ENCODE results near the gene NRG3.
"Not testable (repeated sequence)": the region's sequence is repeated elsewhere in the genome, so short reads cannot be mapped to it uniquely, and the experiment has no call there.

NRG3 gene

GRCh38 chr10:82319074-82319473, 444.1 kb downstream of the NRG3 start:
- Histone ChIP-seq H3K4me3 (ENCODE audit: low read depth in 1 of 2, low read length in 2 of 2) (no peak overlapping the region), H3K9ac (ENCODE audit: low read depth in 1 of 2, low read length in 2 of 2) (no peak overlapping the region), H3K4me1 (ENCODE audit: control insufficient read depth in 1 of 2, insufficient read depth in 2 of 2, low read length in 2 of 2) (no peaks in the 10 kb centered on the region), H3K27me3 (ENCODE audit: control insufficient read depth in 1 of 2, insufficient read depth in 2 of 2, low read length in 2 of 2) (no peaks in the 10 kb centered on the region), H3K36me3 (ENCODE audit: control insufficient read depth in 1 of 2, insufficient read depth in 2 of 2, low read length in 2 of 2) (no peaks in the 10 kb centered on the region), H3K27ac (ENCODE audit: low read depth, low read length) (no peak overlapping the region), H3K9me3 (ENCODE audit: control insufficient read depth in 1 of 2, low read length in 2 of 2) (peaks cover 3 to 9% of the 10 kb centered on the region in 2 donors)

DNA sequence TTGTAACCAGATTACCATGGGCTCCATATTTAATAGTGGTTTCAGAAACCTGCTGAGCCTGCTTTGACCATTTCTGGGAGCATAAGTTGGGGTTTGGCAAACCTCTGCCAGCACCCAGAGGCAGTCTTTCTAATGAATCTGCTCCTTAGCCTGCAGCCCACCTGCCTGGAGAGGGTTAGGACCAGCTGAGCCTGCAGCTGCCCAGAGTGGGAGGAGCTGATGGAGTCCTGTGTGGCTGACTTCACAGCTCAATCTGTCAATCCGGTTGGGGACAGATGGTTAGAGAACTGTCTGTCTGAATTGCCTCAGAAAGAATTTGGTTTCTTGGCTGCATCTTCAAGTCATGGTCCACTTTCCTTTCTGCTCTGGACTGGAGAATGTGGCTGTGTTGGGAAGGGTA, 444.6 kb downstream of the NRG3 start:
- Histone ChIP-seq H3K9me3 (ENCODE audit: control insufficient read depth in 1 of 2, low read length in 2 of 2) (peaks cover 3 to 9% of the 10 kb centered on the region in 2 donors), H3K9ac (ENCODE audit: low read depth in 1 of 2, low read length in 2 of 2) (no peak overlapping the region), H3K27me3 (ENCODE audit: control insufficient read depth in 1 of 2, insufficient read depth in 2 of 2, low read length in 2 of 2) (no peaks in the 10 kb centered on the region), H3K4me3 (ENCODE audit: low read depth in 1 of 2, low read length in 2 of 2) (no peak overlapping the region), H3K27ac (ENCODE audit: low read depth, low read length) (no peak overlapping the region), H3K4me1 (ENCODE audit: control insufficient read depth in 1 of 2, insufficient read depth in 2 of 2, low read length in 2 of 2) (no peaks in the 10 kb centered on the region), H3K36me3 (ENCODE audit: control insufficient read depth in 1 of 2, insufficient read depth in 2 of 2, low read length in 2 of 2) (no peaks in the 10 kb centered on the region)

GRCh38 chr10:82321724-82322123, 446.7 kb downstream of the NRG3 start:
- no peaks in the 10 kb centered on the region for H3K36me3 ChIP-seq (ENCODE audit: control insufficient read depth in 1 of 2, insufficient read depth in 2 of 2, low read length in 2 of 2)
- H3K27ac ChIP-seq (ENCODE audit: low read depth, low read length), result no peak overlapping the region
- H3K4me3 ChIP-seq (ENCODE audit: low read depth in 1 of 2, low read length in 2 of 2), result no peak overlapping the region
- no peaks in the 10 kb centered on the region for H3K27me3 ChIP-seq (ENCODE audit: control insufficient read depth in 1 of 2, insufficient read depth in 2 of 2, low read length in 2 of 2)
- H3K9ac ChIP-seq (ENCODE audit: low read depth in 1 of 2, low read length in 2 of 2), result no peak overlapping the region
- peaks cover 3% of the 10 kb centered on the region in 2 donors for H3K9me3 ChIP-seq (ENCODE audit: control insufficient read depth in 1 of 2, low read length in 2 of 2)
- no peaks in the 10 kb centered on the region for H3K4me1 ChIP-seq (ENCODE audit: control insufficient read depth in 1 of 2, insufficient read depth in 2 of 2, low read length in 2 of 2)

DNA sequence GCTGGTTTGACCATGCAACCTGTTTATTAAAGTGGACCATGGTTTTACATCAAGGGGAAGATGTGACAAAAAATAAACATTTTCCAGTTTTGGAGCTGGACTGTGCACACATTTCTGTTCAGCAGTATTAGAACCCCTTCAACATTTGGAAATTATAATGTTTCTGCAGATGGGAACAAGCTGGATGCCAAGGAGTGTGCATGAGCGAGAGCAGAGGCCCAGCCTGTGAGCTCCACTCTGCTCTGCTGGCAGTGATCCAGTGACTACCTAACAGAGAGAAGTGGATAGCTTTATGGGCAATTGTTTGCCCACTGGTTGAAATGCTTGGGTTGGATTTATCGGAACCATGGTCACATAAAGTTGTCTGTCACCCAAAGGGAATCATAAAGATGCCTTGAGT, 456.7 kb downstream of the NRG3 start:
- Histone ChIP-seq H3K9me3 (ENCODE audit: control insufficient read depth in 1 of 2, low read length in 2 of 2) (peaks cover 3 to 4% of the 10 kb centered on the region in 2 donors), H3K4me1 (ENCODE audit: control insufficient read depth in 1 of 2, insufficient read depth in 2 of 2, low read length in 2 of 2) (no peaks in the 10 kb centered on the region), H3K36me3 (ENCODE audit: control insufficient read depth in 1 of 2, insufficient read depth in 2 of 2, low read length in 2 of 2) (no peaks in the 10 kb centered on the region), H3K9ac (ENCODE audit: low read depth in 1 of 2, low read length in 2 of 2) (no peak overlapping the region), H3K4me3 (ENCODE audit: low read depth in 1 of 2, low read length in 2 of 2) (no peak overlapping the region), H3K27me3 (ENCODE audit: control insufficient read depth in 1 of 2, insufficient read depth in 2 of 2, low read length in 2 of 2) (no peaks in the 10 kb centered on the region), H3K27ac (ENCODE audit: low read depth, low read length) (no peak overlapping the region)

DNA sequence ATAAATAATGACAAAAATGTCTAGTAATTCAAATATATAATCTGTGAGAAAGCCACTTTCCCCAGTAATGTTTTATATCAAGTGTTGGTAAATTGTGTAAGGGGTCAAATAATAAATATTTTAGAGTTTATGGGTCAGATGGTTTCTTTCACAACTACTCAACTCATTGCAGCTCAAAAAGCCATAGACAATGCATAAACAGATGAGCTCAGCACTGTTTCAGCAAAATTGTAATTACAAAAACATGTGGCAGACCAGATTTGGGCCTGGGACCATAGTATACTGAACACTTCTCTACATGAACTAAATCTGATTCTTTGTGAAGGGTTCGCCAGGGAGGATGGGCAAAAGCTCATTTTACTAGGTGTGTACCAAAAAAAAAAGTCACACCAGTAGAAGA, 460.8 kb downstream of the NRG3 start:
- Histone ChIP-seq H3K9ac (ENCODE audit: low read depth in 1 of 2, low read length in 2 of 2) (no peak overlapping the region), H3K27ac (ENCODE audit: low read depth, low read length) (no peak overlapping the region), H3K9me3 (ENCODE audit: control insufficient read depth in 1 of 2, low read length in 2 of 2) (peaks cover 0 to 16% of the 10 kb centered on the region in 2 donors), H3K27me3 (ENCODE audit: control insufficient read depth in 1 of 2, insufficient read depth in 2 of 2, low read length in 2 of 2) (no peaks in the 10 kb centered on the region), H3K4me3 (ENCODE audit: low read depth in 1 of 2, low read length in 2 of 2) (no peak overlapping the region), H3K36me3 (ENCODE audit: control insufficient read depth in 1 of 2, insufficient read depth in 2 of 2, low read length in 2 of 2) (no peaks in the 10 kb centered on the region), H3K4me1 (ENCODE audit: control insufficient read depth in 1 of 2, insufficient read depth in 2 of 2, low read length in 2 of 2) (no peaks in the 10 kb centered on the region)

GRCh38 chr10:82340166-82340565, 465.2 kb downstream of the NRG3 start:
- no peak overlapping the region for H3K4me3 ChIP-seq (ENCODE audit: low read depth in 1 of 2, low read length in 2 of 2)
- no peaks in the 10 kb centered on the region for H3K4me1 ChIP-seq (ENCODE audit: control insufficient read depth in 1 of 2, insufficient read depth in 2 of 2, low read length in 2 of 2)
- no peaks in the 10 kb centered on the region for H3K36me3 ChIP-seq (ENCODE audit: control insufficient read depth in 1 of 2, insufficient read depth in 2 of 2, low read length in 2 of 2)
- peaks cover 0 to 12% of the 10 kb centered on the region in 2 donors for H3K9me3 ChIP-seq (ENCODE audit: control insufficient read depth in 1 of 2, low read length in 2 of 2)
- H3K9ac ChIP-seq (ENCODE audit: low read depth in 1 of 2, low read length in 2 of 2), result no peak overlapping the region
- no peak overlapping the region for H3K27ac ChIP-seq (ENCODE audit: low read depth, low read length)
- H3K27me3 ChIP-seq (ENCODE audit: control insufficient read depth in 1 of 2, insufficient read depth in 2 of 2, low read length in 2 of 2), result no peaks in the 10 kb centered on the region

GRCh38 chr10:82349590-82349989, 474.6 kb downstream of the NRG3 start:
- not testable (repeated sequence) for H3K27me3 ChIP-seq (ENCODE audit: control insufficient read depth in 1 of 2, insufficient read depth in 2 of 2, low read length in 2 of 2); H3K27ac ChIP-seq (ENCODE audit: low read depth, low read length); H3K4me1 ChIP-seq (ENCODE audit: control insufficient read depth in 1 of 2, insufficient read depth in 2 of 2, low read length in 2 of 2); H3K4me3 ChIP-seq (ENCODE audit: low read depth in 1 of 2, low read length in 2 of 2); H3K36me3 ChIP-seq (ENCODE audit: control insufficient read depth in 1 of 2, insufficient read depth in 2 of 2, low read length in 2 of 2); H3K9ac ChIP-seq (ENCODE audit: low read depth in 1 of 2, low read length in 2 of 2)
- peaks cover 0 to 18% of the 10 kb centered on the region in 2 donors for H3K9me3 ChIP-seq (ENCODE audit: control insufficient read depth in 1 of 2, low read length in 2 of 2)

GRCh38 chr10:82353381-82353780, 478.4 kb downstream of the NRG3 start:
- H3K4me1 ChIP-seq (ENCODE audit: control insufficient read depth in 1 of 2, insufficient read depth in 2 of 2, low read length in 2 of 2), result no peaks in the 10 kb centered on the region
- H3K27me3 ChIP-seq (ENCODE audit: control insufficient read depth in 1 of 2, insufficient read depth in 2 of 2, low read length in 2 of 2), result no peaks in the 10 kb centered on the region
- H3K36me3 ChIP-seq (ENCODE audit: control insufficient read depth in 1 of 2, insufficient read depth in 2 of 2, low read length in 2 of 2), result no peaks in the 10 kb centered on the region

DNA sequence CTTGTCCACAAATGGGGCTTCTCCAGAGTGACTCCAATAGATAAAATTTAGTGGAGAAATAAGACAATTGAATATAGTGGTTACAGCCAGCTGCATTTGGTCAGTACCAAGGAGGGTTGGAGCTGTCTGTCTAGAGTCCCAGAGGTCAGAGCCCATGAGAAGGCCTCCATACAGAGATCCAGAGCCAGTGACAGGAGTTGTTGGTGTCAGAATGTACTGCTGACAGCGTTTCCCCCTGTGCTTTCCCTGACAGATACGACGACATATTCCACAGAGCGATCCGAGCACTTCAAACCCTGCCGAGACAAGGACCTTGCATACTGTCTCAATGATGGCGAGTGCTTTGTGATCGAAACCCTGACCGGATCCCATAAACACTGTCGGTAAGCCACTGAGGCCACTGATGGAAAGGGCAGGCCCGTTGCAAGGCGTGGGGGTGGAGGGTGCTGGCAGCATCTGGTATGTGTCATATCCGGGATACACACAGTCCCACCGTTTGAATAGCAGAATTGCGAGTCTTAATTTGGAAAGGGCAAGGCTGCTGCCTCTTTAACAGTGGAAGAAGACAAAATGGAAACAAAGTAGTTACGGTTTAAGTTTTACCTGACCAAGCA, 483.6 kb downstream of the NRG3 start:
- Histone ChIP-seq H3K9ac (ENCODE audit: low read depth in 1 of 2, low read length in 2 of 2) (no peak overlapping the region), H3K4me1 (ENCODE audit: control insufficient read depth in 1 of 2, insufficient read depth in 2 of 2, low read length in 2 of 2) (no peaks in the 10 kb centered on the region), H3K36me3 (ENCODE audit: control insufficient read depth in 1 of 2, insufficient read depth in 2 of 2, low read length in 2 of 2) (no peaks in the 10 kb centered on the region), H3K4me3 (ENCODE audit: low read depth in 1 of 2, low read length in 2 of 2) (peak overlapping the region in 1 of 2 donors; percentile 27), H3K27me3 (ENCODE audit: control insufficient read depth in 1 of 2, insufficient read depth in 2 of 2, low read length in 2 of 2) (no peaks in the 10 kb centered on the region), H3K27ac (ENCODE audit: low read depth, low read length) (no peak overlapping the region), H3K9me3 (ENCODE audit: control insufficient read depth in 1 of 2, low read length in 2 of 2) (no peaks in the 10 kb centered on the region)

More at GRCh38 chr10:82353381-82353780, 478.4 kb downstream of the NRG3 start:
- no peak overlapping the region for H3K27ac ChIP-seq (ENCODE audit: low read depth, low read length)
- H3K9ac ChIP-seq (ENCODE audit: low read depth in 1 of 2, low read length in 2 of 2), result no peak overlapping the region
- H3K9me3 ChIP-seq (ENCODE audit: control insufficient read depth in 1 of 2, low read length in 2 of 2), result peaks cover 0 to 18% of the 10 kb centered on the region in 2 donors
- H3K4me3 ChIP-seq (ENCODE audit: low read depth in 1 of 2, low read length in 2 of 2), result no peak overlapping the region

GRCh38 chr10:82361256-82361655, 486.3 kb downstream of the NRG3 start:
- Histone ChIP-seq H3K27ac (ENCODE audit: low read depth, low read length) (no peak overlapping the region), H3K4me1 (ENCODE audit: control insufficient read depth in 1 of 2, insufficient read depth in 2 of 2, low read length in 2 of 2) (no peaks in the 10 kb centered on the region), H3K27me3 (ENCODE audit: control insufficient read depth in 1 of 2, insufficient read depth in 2 of 2, low read length in 2 of 2) (no peaks in the 10 kb centered on the region)

DNA sequence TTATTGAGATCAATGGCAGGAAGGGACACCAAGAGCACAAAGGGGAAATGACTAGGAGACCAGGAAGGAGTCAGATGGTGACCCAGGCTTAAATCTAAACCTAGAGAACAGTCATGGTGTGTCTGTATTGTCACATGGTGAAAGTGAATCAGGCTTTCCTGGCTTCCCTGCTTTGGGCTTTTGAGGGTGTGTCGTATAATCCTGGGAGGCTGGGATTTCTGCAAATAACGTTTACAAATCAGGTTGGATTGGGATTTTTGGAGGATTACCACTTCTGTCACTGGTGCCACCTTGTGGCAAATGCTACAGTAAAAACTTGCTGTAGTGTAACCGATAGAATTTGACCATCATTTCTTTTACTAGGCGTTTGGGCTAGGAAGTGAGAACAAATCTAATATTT, 502.6 kb downstream of the NRG3 start:
- no peaks in the 10 kb centered on the region for H3K27me3 ChIP-seq (ENCODE audit: control insufficient read depth in 1 of 2, insufficient read depth in 2 of 2, low read length in 2 of 2)
- H3K9ac ChIP-seq (ENCODE audit: low read depth in 1 of 2, low read length in 2 of 2), result no peak overlapping the region
- no peak overlapping the region for H3K4me3 ChIP-seq (ENCODE audit: low read depth in 1 of 2, low read length in 2 of 2)
- H3K4me1 ChIP-seq (ENCODE audit: control insufficient read depth in 1 of 2, insufficient read depth in 2 of 2, low read length in 2 of 2), result no peaks in the 10 kb centered on the region
- no peak overlapping the region for H3K27ac ChIP-seq (ENCODE audit: low read depth, low read length)
- no peaks in the 10 kb centered on the region for H3K36me3 ChIP-seq (ENCODE audit: control insufficient read depth in 1 of 2, insufficient read depth in 2 of 2, low read length in 2 of 2)
- peaks cover 0 to 5% of the 10 kb centered on the region in 2 donors for H3K9me3 ChIP-seq (ENCODE audit: control insufficient read depth in 1 of 2, low read length in 2 of 2)

More at GRCh38 chr10:82361256-82361655, 486.3 kb downstream of the NRG3 start:
- peaks cover 0 to 2% of the 10 kb centered on the region in 2 donors for H3K9me3 ChIP-seq (ENCODE audit: control insufficient read depth in 1 of 2, low read length in 2 of 2)
- H3K9ac ChIP-seq (ENCODE audit: low read depth in 1 of 2, low read length in 2 of 2), result no peak overlapping the region
- H3K36me3 ChIP-seq (ENCODE audit: control insufficient read depth in 1 of 2, insufficient read depth in 2 of 2, low read length in 2 of 2), result no peaks in the 10 kb centered on the region
- H3K4me3 ChIP-seq (ENCODE audit: low read depth in 1 of 2, low read length in 2 of 2), result no peak overlapping the region

Data from duodenal mucosa (tissue), 2 donors.